IMR-90 (cell line): ENCODE data around the gene TRAPPC12. TPM values are rescaled to one million over a fixed set of nuclear protein-coding genes. Genes with fewer than 3 reads are reported as not detected.

Experiments
- ATAC-seq: fragments of 200-7000 bp; cut with Tn5 transposase; 2 replicates; pipeline ENCODE4 v1.9.1; 2020; ENCODE audit warnings: low read depth, mild to moderate bottlenecking, moderate library complexity
- BruUV-seq: library from RNA; stranded (reverse); fragments of 400-500 nt; replicated peaks from 2 replicates; lab custom pipeline; 2021; lab: Mats Ljungman, UMichigan
- CTCF ChIA-PET: fragments of 300-600 bp; formaldehyde crosslinking; extraction: SDS; loops from one replicate; lab custom pipeline; 2021; ENCODE audit warnings: antibody characterized with exemption; lab: Yijun Ruan, JAX
- POLR2A ChIA-PET: fragments of 300-600 bp; sonication (Branson Sonifier 250); formaldehyde crosslinking; loops from one replicate; lab custom pipeline; 2022; ENCODE audit warnings: antibody characterized with exemption; ENCODE audit not compliant: unreplicated experiment; lab: Charles Lee
- DNase-seq: peaks from one replicate; pipeline ENCODE4 v3.0.0; 2013
- H2AFZ ChIP-seq: replicated peaks from 2 replicates; pipeline ENCODE3; 2013; ENCODE audit warnings: low read length, mild to moderate bottlenecking; ENCODE audit not compliant: poor library complexity
- H2AK5ac ChIP-seq: 2 replicates; pipeline ENCODE4 v1.6.1; 2013; ENCODE audit warnings: low read depth, low read length, inconsistent platforms
- H2AK9ac ChIP-seq: replicated peaks from 2 replicates; pipeline ENCODE3; 2013; ENCODE audit warnings: mild to moderate bottlenecking, low read depth, low read length, moderate library complexity; ENCODE audit not compliant: poor library complexity
- H2BK120ac ChIP-seq: 2 replicates; pipeline ENCODE4 v1.6.1; 2013; ENCODE audit warnings: low read depth, low read length, inconsistent platforms
- H2BK15ac ChIP-seq: 3 replicates; pipeline ENCODE4 v1.6.1; 2013; ENCODE audit warnings: low read depth, low read length, inconsistent platforms
- H2BK20ac ChIP-seq: 2 replicates; pipeline ENCODE4 v1.6.1; 2013; ENCODE audit warnings: low read depth, mild to moderate bottlenecking, inconsistent platforms, low read length, moderate library complexity
- H2BK5ac ChIP-seq: 2 replicates; pipeline ENCODE4 v1.6.1; 2013; ENCODE audit warnings: mild to moderate bottlenecking, low read depth, low read length, inconsistent platforms; ENCODE audit not compliant: poor library complexity, severe bottlenecking
- H3K14ac ChIP-seq: replicated peaks from 2 replicates; pipeline ENCODE4 v1.6.1; 2013; ENCODE audit warnings: low read depth, low read length, inconsistent platforms
- H3K18ac ChIP-seq: 2 replicates; pipeline ENCODE4 v1.6.1; 2013; ENCODE audit warnings: low read depth, low read length, control low read depth
- H3K23ac ChIP-seq: 2 replicates; pipeline ENCODE4 v1.6.1; 2013; ENCODE audit warnings: low read depth, low read length, inconsistent platforms
- H3K27ac ChIP-seq: 2 replicates; pipeline ENCODE4 v1.5.1; 2013; ENCODE audit warnings: mild to moderate bottlenecking, control low read depth, low read length; ENCODE audit not compliant: insufficient read depth
- H3K27me3 ChIP-seq: 2 replicates; pipeline ENCODE4 v1.6.1; 2013; ENCODE audit warnings: low read length; ENCODE audit not compliant: control insufficient read depth, insufficient read depth
- H3K36me3 ChIP-seq: 2 replicates; pipeline ENCODE4 v1.6.1; 2013; ENCODE audit warnings: low read length, mixed read lengths; ENCODE audit not compliant: control insufficient read depth, insufficient read depth
- H3K4ac ChIP-seq: 2 replicates; pipeline ENCODE4 v1.6.1; 2013; ENCODE audit warnings: low read depth, low read length, inconsistent platforms
- H3K4me1 ChIP-seq: 2 replicates; pipeline ENCODE4 v1.6.1; 2013; ENCODE audit warnings: low read length, mixed read lengths; ENCODE audit not compliant: control insufficient read depth, insufficient read depth
- H3K4me2 ChIP-seq: 2 replicates; pipeline ENCODE4 v1.6.1; 2013; ENCODE audit warnings: low read depth, mild to moderate bottlenecking, control low read depth, low read length, moderate library complexity
- H3K4me3 ChIP-seq: 2 replicates; pipeline ENCODE4 v1.5.1; 2013; ENCODE audit warnings: low read depth, mild to moderate bottlenecking, control low read depth, low read length, moderate library complexity; ENCODE audit not compliant: insufficient read depth
- H3K56ac ChIP-seq: 2 replicates; pipeline ENCODE4 v1.6.1; 2013; ENCODE audit warnings: low read length, inconsistent platforms; ENCODE audit not compliant: insufficient read depth; ENCODE audit errors: extremely low read depth
- H3K79me1 ChIP-seq, 2 experiments: 2 replicates each; pipeline ENCODE4 v1.6.1; 2013; ENCODE audit warnings: low read length in 2 of 2, inconsistent platforms in 1 of 2, low read depth in 1 of 2
- H3K9ac ChIP-seq: 2 replicates; pipeline ENCODE4 v1.6.1; 2013; ENCODE audit warnings: low read depth, low read length, control low read depth
- H3K9me1 ChIP-seq: 2 replicates; pipeline ENCODE4 v1.6.1; 2013; ENCODE audit warnings: low read length, inconsistent platforms; ENCODE audit not compliant: insufficient read depth
- H3K9me3 ChIP-seq: 2 replicates; pipeline ENCODE4 v1.6.1; 2013; ENCODE audit warnings: low read length; ENCODE audit not compliant: control insufficient read depth, insufficient read depth
- H4K20me1 ChIP-seq: 2 replicates; pipeline ENCODE4 v1.6.1; 2013; ENCODE audit warnings: low read length, inconsistent platforms; ENCODE audit not compliant: insufficient read depth
- H4K5ac ChIP-seq: 2 replicates; pipeline ENCODE4 v1.6.1; 2013; ENCODE audit warnings: mild to moderate bottlenecking, low read depth, low read length, control low read depth
- H4K8ac ChIP-seq, 2 experiments: 2 replicates each; pipeline ENCODE4 v1.6.1; 2013; ENCODE audit warnings: low read depth in 2 of 2, low read length in 2 of 2, control low read depth in 1 of 2, inconsistent platforms in 1 of 2
- H4K91ac ChIP-seq: 2 replicates; pipeline ENCODE4 v1.6.1; 2013; ENCODE audit warnings: low read depth, low read length, inconsistent platforms; ENCODE audit not compliant: insufficient read depth
- CEBPB ChIP-seq: IDR thresholded peaks from 2 replicates; pipeline ENCODE4 v1.6.1; 2012; ENCODE audit warnings: low read depth, low read length, improper control_type of control experiment
- CHD1 ChIP-seq: IDR thresholded peaks from 2 replicates; pipeline ENCODE4 v1.6.1; 2012; ENCODE audit warnings: low read depth, low read length, improper control_type of control experiment
- FOS ChIP-seq: fragments of 150-350 bp; IDR thresholded peaks from 2 replicates; pipeline ENCODE4 v1.6.1; 2016; ENCODE audit warnings: low read depth, low read length
- MAFK ChIP-seq: IDR thresholded peaks from 2 replicates; pipeline ENCODE4 v1.6.1; 2012; ENCODE audit warnings: low read depth, low read length, improper control_type of control experiment
- MAZ ChIP-seq: IDR thresholded peaks from 2 replicates; pipeline ENCODE4 v1.6.1; 2012; ENCODE audit warnings: low read depth, mild to moderate bottlenecking, low read length, improper control_type of control experiment, moderate library complexity, borderline replicate concordance
- MXI1 ChIP-seq: IDR thresholded peaks from 2 replicates; pipeline ENCODE4 v1.6.1; 2012; ENCODE audit warnings: low read depth, mild to moderate bottlenecking, low read length, moderate library complexity, borderline replicate concordance
- POLR2A ChIP-seq: IDR thresholded peaks from 2 replicates; pipeline ENCODE4 v1.6.1; 2012; ENCODE audit warnings: mild to moderate bottlenecking, low read depth, low read length
- RFX5 ChIP-seq: IDR thresholded peaks from 2 replicates; pipeline ENCODE4 v1.8.0; 2012; ENCODE audit warnings: low read depth, mild to moderate bottlenecking, low read length, moderate library complexity
- USF2 ChIP-seq: fragments of 150-350 bp; IDR thresholded peaks from 2 replicates; pipeline ENCODE4 v1.6.1; 2017; ENCODE audit warnings: mild to moderate bottlenecking, antibody characterized with exemption, low read length, low read depth
- WGBS, 2 experiments: methylation state at CpG; one replicate each; pipeline versions ENCODE4 v1.1.5 to v1.1.7; 2013; ENCODE audit warnings: missing lambda C conversion rate in 2 of 2; ENCODE audit not compliant: insufficient read length in 1 of 2; ENCODE audit errors: extremely low coverage in 2 of 2; 5-methylcytosine and 5-hydroxymethylcytosine counted together
- dilution Hi-C: fragments of 300-500 bp; cut with HindIII; formaldehyde crosslinking; loops from one replicate; pipeline ENCODE4 v1.14.3; 2018; ENCODE audit warnings: low sequenced_read_pairs; ENCODE audit not compliant: unreplicated experiment
- in situ Hi-C: fragments of 300-500 bp; cut with MboI; formaldehyde crosslinking; loops from 3 replicates; pipeline ENCODE4 v1.14.3; 2019; ENCODE audit warnings: low sequenced_read_pairs, inconsistent platforms, mixed read lengths
- intact Hi-C: fragments of 100-400 bp; cut with micrococcal nuclease; formaldehyde crosslinking; loops from 2 replicates; pipeline ENCODE4 v1.10.0; 2022
- polyA plus RNA-seq, 3 experiments: library from polyadenylated mRNA; depleted of rRNA; stranded (reverse); fragments of >200 nt; gene quantifications; 2 replicates each; pipeline ENCODE4 v1.2.3, GENCODE V29; 2012; ENCODE audit warnings: low replicate concordance in 1 of 3
- total RNA-seq: library from RNA; depleted of rRNA; stranded (reverse); fragments of >200 nt; gene quantifications from 2 replicates; pipeline ENCODE4 v1.2.3, GENCODE V29; 2012

The TRAPPC12 gene
- total and polyA plus RNA-seq, 2 of the 4 experiments (the other 2 are of a cell fraction) = 25.8 to 69.9 TPM

GRCh38 chr2:3478846-3479385, 99.4 kb downstream of the TRAPPC12 start:
- dilution Hi-C loops = no loop called here
- 94% methylated on average over 19 of the region's 19 CpGs; no CpG with 5 or more reads in 1 of the 2 experiments for WGBS, 2 experiments
- Histone ChIP-seq H3K18ac (no peak overlapping the region), H4K8ac (no peak overlapping the region), H3K36me3 (peaks cover 36% of the 10 kb centered on the region), H4K91ac (no peak overlapping the region), H3K9ac (no peak overlapping the region), H3K9me3 (no peaks in the 10 kb centered on the region), H4K5ac (no peak overlapping the region), H3K4me1 (peaks cover 7% of the 10 kb centered on the region; the same call in 1 of the 2 replicates), H3K4ac (no peak overlapping the region), H2BK15ac (no peak overlapping the region), H2AK9ac (no peak overlapping the region), H3K23ac (no peak overlapping the region), H3K56ac (no peak overlapping the region), H3K9me1 (peaks cover 8% of the 10 kb centered on the region; the same call in 1 of the 2 replicates), H2BK120ac (no peak overlapping the region), H2BK20ac (no peak overlapping the region), H3K14ac (no peak overlapping the region), H3K4me2 (no peak overlapping the region), H3K27ac (no peak overlapping the region), H2BK5ac (no peak overlapping the region), H3K27me3 (no peaks in the 10 kb centered on the region), H3K4me3 (no peak overlapping the region), H2AK5ac (no peak overlapping the region), H3K79me1 (peaks cover 3 to 5% of the 10 kb centered on the region in 2 experiments; a peak in 1 of 4 replicates), H4K20me1 (no peaks in the 10 kb centered on the region), H2AFZ (peak overlapping the region; percentile 45)
- TF ChIP-seq CHD1 (no peak), MAZ (no peak), MXI1 (no peak), USF2 (no peak), MAFK (no peak), POLR2A (no peak), RFX5 (no peak), CEBPB (no peak), FOS (no peak)
- no peak for ATAC-seq
- ChIA-PET POLR2A (no interaction called here), CTCF (no interaction called here)
- in situ Hi-C loops = no loop called here
- intact Hi-C loops = no loop called here
- no TSS peak for BruUV-seq
- no peak for DNase-seq
